Ishikawa (cell line): ENCODE data around the gene KIAA0319L.

Experiments
- CEBPB ChIP-seq: IDR thresholded peaks from 2 replicates; pipeline ENCODE4 v1.6.1; 2012
- CREB1 ChIP-seq: IDR thresholded peaks from 2 replicates; pipeline ENCODE4 v1.6.1; 2012; ENCODE audit warnings: low read depth
- EGR1 ChIP-seq: IDR thresholded peaks from 2 replicates; pipeline ENCODE4 v1.6.1; 2012
- EP300 ChIP-seq: IDR thresholded peaks from 2 replicates; pipeline ENCODE4 v1.6.1; 2012; ENCODE audit warnings: borderline replicate concordance
- FOXM1 ChIP-seq: IDR thresholded peaks from 2 replicates; pipeline ENCODE4 v1.6.1; 2012; ENCODE audit warnings: low read depth, borderline replicate concordance
- MAX ChIP-seq: IDR thresholded peaks from 2 replicates; pipeline ENCODE4 v1.6.1; 2012
- NFIC ChIP-seq: IDR thresholded peaks from 2 replicates; pipeline ENCODE4 v1.6.1; 2012
- RAD21 ChIP-seq: IDR thresholded peaks from 2 replicates; pipeline ENCODE4 v1.6.1; 2012; ENCODE audit warnings: low read depth
- REST ChIP-seq: IDR thresholded peaks from 2 replicates; pipeline ENCODE4 v1.6.1; 2012; ENCODE audit warnings: low read depth, mild to moderate bottlenecking
- TAF1 ChIP-seq: IDR thresholded peaks from 2 replicates; pipeline ENCODE4 v1.6.1; 2012; ENCODE audit warnings: low read depth, mild to moderate bottlenecking
- TCF12 ChIP-seq: IDR thresholded peaks from 2 replicates; pipeline ENCODE4 v1.6.1; 2012; ENCODE audit warnings: low read depth
- TEAD4 ChIP-seq: IDR thresholded peaks from 2 replicates; pipeline ENCODE4 v1.6.1; 2012
- USF1 ChIP-seq: IDR thresholded peaks from 2 replicates; pipeline ENCODE4 v1.6.1; 2012
- YY1 ChIP-seq: IDR thresholded peaks from 2 replicates; pipeline ENCODE4 v1.6.1; 2012; ENCODE audit warnings: low read depth
- ZBTB7A ChIP-seq: IDR thresholded peaks from 2 replicates; pipeline ENCODE4 v1.6.1; 2012; ENCODE audit warnings: low read depth

The KIAA0319L gene

GRCh38 chr1:35499652-35500176 lies 57.5 kb downstream of the KIAA0319L start:
- TF ChIP-seq MAX (no peak), CREB1 (no peak), ZBTB7A (no peak)

GRCh38 chr1:35499231-35499630 lies 58.0 kb downstream of the KIAA0319L start:
- TF ChIP-seq CREB1 (no peak), ZBTB7A (no peak)

- TF ChIP-seq USF1, result no peak
- no peak for TF ChIP-seq MAX
- no peak for TF ChIP-seq RAD21
- TF ChIP-seq YY1, result no peak
- TF ChIP-seq REST, result no peak
- no peak for TF ChIP-seq ZBTB7A
- TF ChIP-seq EGR1, result no peak
- TF ChIP-seq NFIC, result no peak
- no peak for TF ChIP-seq TAF1
- no peak for TF ChIP-seq TCF12
- TF ChIP-seq CEBPB, result no peak
- no peak for TF ChIP-seq FOXM1
Observed at GRCh38 chr1:35497571-35497970, 59.6 kb downstream of the KIAA0319L start.

- no peak for TF ChIP-seq EGR1
- TF ChIP-seq NFIC, result no peak
- no peak for TF ChIP-seq YY1
- no peak for TF ChIP-seq EP300
Observed at GRCh38 chr1:35490250-35490649, 67.0 kb downstream of the KIAA0319L start.

GRCh38 chr1:35488336-35488735 lies 68.9 kb downstream of the KIAA0319L start:
- TF ChIP-seq NFIC (no peak), FOXM1 (no peak), USF1 (no peak)

- TF ChIP-seq TEAD4 (no peak), FOXM1 (no peak), REST (no peak), USF1 (no peak), ZBTB7A (no peak)
Observed at GRCh38 chr1:35486858-35487408, 70.3 kb downstream of the KIAA0319L start.

- TF ChIP-seq TAF1, result no peak
- TF ChIP-seq EP300, result no peak
- no peak for TF ChIP-seq TCF12
- TF ChIP-seq MAX, result no peak
- no peak for TF ChIP-seq NFIC
- no peak for TF ChIP-seq CEBPB
- no peak for TF ChIP-seq RAD21
- no peak for TF ChIP-seq CREB1
- TF ChIP-seq EGR1, result no peak
- TF ChIP-seq ZBTB7A, result no peak
- no peak for TF ChIP-seq REST
- no peak for TF ChIP-seq USF1
Observed at GRCh38 chr1:35481229-35481628, 76.0 kb downstream of the KIAA0319L start.
